Keratinocyte (primary cell): ENCODE results near the gene GH1. TPM values are rescaled to one million over a fixed set of nuclear protein-coding genes. Genes with fewer than 3 reads are reported as not detected.

Source experiments
- DNase-seq: peaks from one replicate; pipeline ENCODE4 v3.0.0-alpha.2; 2011; ENCODE audit warnings: low read depth, missing footprints, low spot score
- FAIRE-seq: peaks from 2 replicates; lab custom pipeline; 2011; peaks lifted over from hg19 to GRCh38; lab: Jason Lieb, UNC
- H2AFZ ChIP-seq: 2 replicates; pipeline ENCODE4 v1.6.0; 2012; ENCODE audit warnings: low read length, control low read depth, inconsistent platforms; ENCODE audit not compliant: control insufficient read depth
- H3K27ac ChIP-seq: 2 replicates; pipeline ENCODE4 v1.5.1; 2011; ENCODE audit warnings: low read length; ENCODE audit not compliant: control insufficient read depth, insufficient read depth
- H3K27me3 ChIP-seq: 3 replicates; pipeline ENCODE4 v1.6.0; 2011; ENCODE audit warnings: low read length; ENCODE audit not compliant: control insufficient read depth, insufficient read depth; ENCODE audit errors: extremely low read depth
- H3K36me3 ChIP-seq, 2 experiments: 2 replicates in 1 of 2; 3 replicates in 1 of 2; pipeline ENCODE4 v1.5.1; 2011; ENCODE audit warnings: low read length in 2 of 2, mild to moderate bottlenecking in 1 of 2; ENCODE audit not compliant: control insufficient read depth in 2 of 2, insufficient read depth in 2 of 2; ENCODE audit errors: extremely low read depth in 1 of 2
- H3K4me1 ChIP-seq: 3 replicates; pipeline ENCODE4 v1.5.1; 2011; ENCODE audit warnings: low read length; ENCODE audit not compliant: control insufficient read depth, insufficient read depth; ENCODE audit errors: extremely low read depth
- H3K4me2 ChIP-seq: 3 replicates; pipeline ENCODE4 v1.6.0; 2011; ENCODE audit warnings: low read depth, low read length; ENCODE audit not compliant: control insufficient read depth, insufficient read depth; ENCODE audit errors: extremely low read depth
- H3K4me3 ChIP-seq, 3 experiments: fragments of 200-600 bp in 1 of 3; sonication (generic) in 1 of 3; 2 replicates in 2 of 3; 3 replicates in 1 of 3; pipeline ENCODE4 v1.5.1; 2011 to 2016; ENCODE audit warnings: low read length in 3 of 3, mild to moderate bottlenecking in 3 of 3, control low read depth in 2 of 3, inconsistent platforms in 1 of 3, low read depth in 1 of 3, mixed read lengths in 1 of 3, mixed run types in 1 of 3, moderate library complexity in 1 of 3; ENCODE audit not compliant: control insufficient read depth in 2 of 3, insufficient read depth in 2 of 3; ENCODE audit errors: extremely low read depth in 1 of 3
- H3K79me2 ChIP-seq: 2 replicates; pipeline ENCODE4 v1.6.0; 2012; ENCODE audit warnings: low read length; ENCODE audit not compliant: control insufficient read depth, insufficient read depth
- H3K9ac ChIP-seq: 3 replicates; pipeline ENCODE4 v1.6.0; 2011; ENCODE audit warnings: low read length; ENCODE audit not compliant: control insufficient read depth, insufficient read depth; ENCODE audit errors: extremely low read depth
- H3K9me1 ChIP-seq: 3 replicates; pipeline ENCODE4 v1.6.0; 2011; ENCODE audit warnings: low read length; ENCODE audit not compliant: control insufficient read depth, insufficient read depth; ENCODE audit errors: extremely low read depth
- H3K9me3 ChIP-seq: 2 replicates; pipeline ENCODE4 v1.5.1; 2012; ENCODE audit warnings: low read depth, low read length; ENCODE audit not compliant: control insufficient read depth
- H4K20me1 ChIP-seq: 3 replicates; pipeline ENCODE4 v1.6.0; 2011; ENCODE audit warnings: low read length; ENCODE audit not compliant: control insufficient read depth, insufficient read depth; ENCODE audit errors: extremely low read depth
- EZH2 ChIP-seq: IDR thresholded peaks from one replicate; pipeline ENCODE4 v1.6.1; 2012; ENCODE audit warnings: inconsistent platforms, mild to moderate bottlenecking, low read length, moderate library complexity
- dilution Hi-C: fragments of 300-500 bp; cut with MboI; formaldehyde crosslinking; loops from one replicate; pipeline ENCODE4 v1.7.0; 2020; ENCODE audit warnings: low sequenced_read_pairs; ENCODE audit not compliant: extremely low pct_ligation_motif_present
- polyA plus RNA-seq, 5 experiments: library from polyadenylated mRNA; depleted of rRNA in 3 of 5; stranded (reverse) in 3 of 5; stranded (forward) in 1 of 5; unstranded in 1 of 5; fragments of >200 nt; gene quantifications; 1 replicate in 1 of 5; 2 replicates in 3 of 5; 3 replicates in 1 of 5; pipeline versions ENCODE4 v1.2.1 to v1.2.3, GENCODE V29; 2011 to 2012; ENCODE audit warnings: missing spikeins in 2 of 5, low read depth in 1 of 5, low replicate concordance in 1 of 5
- TF ChIP-seq, protein P1 (sequence below), 3 experiments: IDR thresholded peaks in 1 of 3; conservative IDR thresholded peaks in 1 of 3; optimal IDR thresholded peaks in 1 of 3; 2 replicates in 2 of 3; 3 replicates in 1 of 3; pipeline versions ENCODE3 to v1.5.1; 2011; ENCODE audit warnings: low read length in 3 of 3, mild to moderate bottlenecking in 3 of 3, moderate library complexity in 2 of 3, control low read depth in 1 of 3, inconsistent platforms in 1 of 3; ENCODE audit not compliant: insufficient read depth in 2 of 3; ENCODE audit errors: extremely low read depth in 1 of 3

The GH1 gene
- polyA plus RNA-seq, 1 donor (not counting 4 experiments of a cell fraction or from before 2014, with no cell fraction given) = not detected

GRCh38 chr17:63941162-63941561 is 22.5 kb upstream of the GH1 start:
- Histone ChIP-seq H3K4me1 (no peaks in the 10 kb centered on the region), H3K9ac (no peak overlapping the region), H2AFZ (no peak overlapping the region), H4K20me1 (no peaks in the 10 kb centered on the region), H3K9me3 (no peaks in the 10 kb centered on the region), H3K27me3 (peaks cover 4% of the 10 kb centered on the region), H3K27ac (no peak overlapping the region), H3K9me1 (no peaks in the 10 kb centered on the region), H3K4me3 (no peak overlapping the region), H3K36me3 (no peaks in the 10 kb centered on the region), H3K4me2 (no peak overlapping the region), H3K79me2 (no peaks in the 10 kb centered on the region)
- dilution Hi-C loops = no loop called here
- TF ChIP-seq EZH2 = no peak
- TF ChIP-seq, protein P1, sequence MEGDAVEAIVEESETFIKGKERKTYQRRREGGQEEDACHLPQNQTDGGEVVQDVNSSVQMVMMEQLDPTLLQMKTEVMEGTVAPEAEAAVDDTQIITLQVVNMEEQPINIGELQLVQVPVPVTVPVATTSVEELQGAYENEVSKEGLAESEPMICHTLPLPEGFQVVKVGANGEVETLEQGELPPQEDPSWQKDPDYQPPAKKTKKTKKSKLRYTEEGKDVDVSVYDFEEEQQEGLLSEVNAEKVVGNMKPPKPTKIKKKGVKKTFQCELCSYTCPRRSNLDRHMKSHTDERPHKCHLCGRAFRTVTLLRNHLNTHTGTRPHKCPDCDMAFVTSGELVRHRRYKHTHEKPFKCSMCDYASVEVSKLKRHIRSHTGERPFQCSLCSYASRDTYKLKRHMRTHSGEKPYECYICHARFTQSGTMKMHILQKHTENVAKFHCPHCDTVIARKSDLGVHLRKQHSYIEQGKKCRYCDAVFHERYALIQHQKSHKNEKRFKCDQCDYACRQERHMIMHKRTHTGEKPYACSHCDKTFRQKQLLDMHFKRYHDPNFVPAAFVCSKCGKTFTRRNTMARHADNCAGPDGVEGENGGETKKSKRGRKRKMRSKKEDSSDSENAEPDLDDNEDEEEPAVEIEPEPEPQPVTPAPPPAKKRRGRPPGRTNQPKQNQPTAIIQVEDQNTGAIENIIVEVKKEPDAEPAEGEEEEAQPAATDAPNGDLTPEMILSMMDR (optimal IDR thresholded peaks at IDR 0.05 in 1 of 3, IDR thresholded peaks at IDR 0.05 in 1 of 3, conservative IDR thresholded peaks at IDR 0.05 in 1 of 3; ENCODE audit: extremely low read depth in 1 of 3, insufficient read depth in 2 of 3, low read length in 3 of 3) = no peak
- no peak for FAIRE-seq
- DNase-seq = no peak

GRCh38 chr17:63940584-63940983 is 21.9 kb upstream of the GH1 start:
- Histone ChIP-seq H3K9me1 (no peaks in the 10 kb centered on the region), H3K4me1 (no peaks in the 10 kb centered on the region), H3K9me3 (no peaks in the 10 kb centered on the region), H3K79me2 (no peaks in the 10 kb centered on the region), H3K4me3 (no peak overlapping the region), H3K36me3 (no peaks in the 10 kb centered on the region), H2AFZ (no peak overlapping the region), H3K27ac (no peak overlapping the region), H3K27me3 (peaks cover 4% of the 10 kb centered on the region), H3K4me2 (no peak overlapping the region), H3K9ac (no peak overlapping the region), H4K20me1 (no peaks in the 10 kb centered on the region)
- no peak for FAIRE-seq
- dilution Hi-C loops = no loop called here
- no peak for DNase-seq
- TF ChIP-seq, protein P1 (optimal IDR thresholded peaks at IDR 0.05 in 1 of 3, IDR thresholded peaks at IDR 0.05 in 1 of 3, conservative IDR thresholded peaks at IDR 0.05 in 1 of 3; ENCODE audit: extremely low read depth in 1 of 3, insufficient read depth in 2 of 3, low read length in 3 of 3) = no peak
- TF ChIP-seq EZH2 = no peak
